Natural killer cell (primary cell): Measurements from ENCODE around the gene ARHGAP42. TPM values are rescaled to one million over a fixed set of nuclear protein-coding genes. Genes with fewer than 3 reads are reported as not detected.

Experiments used
- ATAC-seq, 3 donors: fragments of 150-1000 bp in 2 of 3; fragments of 200-7000 bp in 1 of 3; cut with Tn5 transposase; 1 replicate in 1 of 3; 2 replicates in 2 of 3; pipeline ENCODE4 v1.10.0; 2021; ENCODE audit warnings: mild to moderate bottlenecking in 2 of 3, moderate library complexity in 2 of 3
- DNase-seq, 2 donors: peaks; one replicate each; pipeline versions ENCODE4 v3.0.0 to v3.0.0-alpha.2; 2013 to 2021; ENCODE audit warnings: mixed read lengths in 1 of 2
- H3K27ac ChIP-seq: one replicate; pipeline ENCODE4 v1.5.1; 2013; ENCODE audit warnings: mild to moderate bottlenecking, low read length
- H3K27me3 ChIP-seq: one replicate; pipeline ENCODE4 v1.6.1; 2013; ENCODE audit warnings: low read length; ENCODE audit not compliant: control insufficient read depth, insufficient read depth
- H3K36me3 ChIP-seq: one replicate; pipeline ENCODE4 v1.6.1; 2013; ENCODE audit warnings: low read length; ENCODE audit not compliant: control insufficient read depth, insufficient read depth
- H3K4me1 ChIP-seq: one replicate; pipeline ENCODE4 v1.6.1; 2013; ENCODE audit warnings: low read length; ENCODE audit not compliant: control insufficient read depth, insufficient read depth
- H3K4me3 ChIP-seq: one replicate; pipeline ENCODE4 v1.5.1; 2013; ENCODE audit warnings: low read length
- H3K9me3 ChIP-seq: one replicate; pipeline ENCODE4 v1.6.1; 2013; ENCODE audit warnings: low read length; ENCODE audit not compliant: control insufficient read depth, insufficient read depth
- H3K27ac Mint-ChIP-seq, 2 donors: one replicate each; pipeline ENCODE4 v1.8.0; 2022; ENCODE audit warnings: mild to moderate bottlenecking in 2 of 2, mixed read lengths in 2 of 2, moderate library complexity in 1 of 2
- H3K27me3 Mint-ChIP-seq, 2 donors: one replicate each; pipeline ENCODE4 v1.8.0; 2022; ENCODE audit warnings: low read depth in 2 of 2, mixed read lengths in 2 of 2
- H3K36me3 Mint-ChIP-seq: one replicate; pipeline ENCODE4 v1.8.0; 2022; ENCODE audit warnings: mixed read lengths
- H3K4me1 Mint-ChIP-seq, 2 donors: one replicate each; pipeline ENCODE4 v1.8.0; 2022; ENCODE audit warnings: mixed read lengths in 2 of 2
- H3K4me3 Mint-ChIP-seq: one replicate; pipeline ENCODE4 v1.8.0; 2022; ENCODE audit warnings: mild to moderate bottlenecking, moderate library complexity, mixed read lengths
- H3K9me3 Mint-ChIP-seq, 2 donors: one replicate each; pipeline ENCODE4 v1.8.0; 2022; ENCODE audit warnings: mixed read lengths in 2 of 2
- CTCF ChIP-seq: fragments of 200-600 bp; IDR thresholded peaks from one replicate; pipeline ENCODE4 v1.8.0; 2022; ENCODE audit warnings: antibody characterized with exemption
- WGBS: methylation state at CpG from one replicate; pipeline ENCODE4 v1.1.7; 2013; ENCODE audit warnings: missing lambda C conversion rate; ENCODE audit not compliant: insufficient coverage; 5-methylcytosine and 5-hydroxymethylcytosine counted together
- intact Hi-C: fragments of 100-400 bp; cut with micrococcal nuclease; formaldehyde crosslinking; loops from one replicate; pipeline ENCODE4 v1.14.2; 2022
- total RNA-seq, 4 donors: library from RNA; stranded (reverse); fragments of 120-200 nt in 1 of 4; gene quantifications; one replicate each; pipeline versions ENCODE4 v1.2.3 to v1.2.4, GENCODE V29; 2013 to 2022

Gene ARHGAP42
- total RNA-seq, 3 donors from 2014 or later (not counting 1 experiment from before 2014, with no cell fraction given), result 6.0 to 7.6 (median 6.4) TPM

DNA sequence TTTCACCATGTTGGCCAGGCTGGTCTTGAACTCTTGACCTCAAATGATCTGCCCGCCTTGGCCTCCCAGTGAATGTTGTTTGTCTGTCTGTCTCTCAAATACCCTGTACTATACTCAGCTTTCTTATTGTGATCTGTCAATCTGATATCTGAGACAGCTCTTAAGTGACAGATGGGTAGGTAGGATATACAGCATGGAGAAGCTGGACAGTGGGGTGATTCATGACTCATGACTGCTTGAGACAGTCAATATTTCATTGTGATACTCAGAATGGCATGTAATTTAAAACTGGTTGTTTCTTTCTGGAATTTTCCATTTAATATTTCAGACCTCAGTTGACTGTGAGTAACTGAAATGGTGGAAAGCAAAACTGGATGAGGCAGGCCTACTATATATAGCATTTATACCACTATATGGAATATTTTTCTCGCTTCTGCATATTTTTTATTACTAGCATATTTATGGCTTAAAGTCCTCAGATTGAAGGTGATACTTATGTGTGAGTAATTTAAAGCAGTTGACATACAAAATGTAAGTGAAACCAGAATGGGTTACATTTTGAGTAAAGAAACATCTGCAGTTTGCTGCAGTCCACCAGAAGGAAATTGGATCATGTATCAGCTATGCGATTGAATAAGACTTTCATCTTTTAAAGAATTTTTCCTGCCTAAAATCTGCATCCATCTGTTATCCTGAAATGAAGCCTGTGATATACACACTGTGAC is 22.3 kb downstream of the ARHGAP42 start:
- H3K9me3 ChIP-seq, result no peaks in the 10 kb centered on the region
- no peaks in the 10 kb centered on the region for H3K27me3 Mint-ChIP-seq
- H3K36me3 ChIP-seq, result no peaks in the 10 kb centered on the region
- H3K4me3 Mint-ChIP-seq, result no peak overlapping the region
- intact Hi-C loops, result loop anchor here (10.0 kb wide), 1 partner anchor 65 kb away; no protein-coding TSS in a partner anchor
- H3K9me3 Mint-ChIP-seq, result no peaks in the 10 kb centered on the region
- no peaks in the 10 kb centered on the region for H3K4me1 ChIP-seq
- DNase-seq (no peak), ATAC-seq (no peak)
- H3K36me3 Mint-ChIP-seq, result no peaks in the 10 kb centered on the region
- H3K27ac Mint-ChIP-seq, result no peak overlapping the region
- H3K4me1 Mint-ChIP-seq, result peaks cover 10 to 11% of the 10 kb centered on the region in 2 donors
- H3K27me3 ChIP-seq, result no peaks in the 10 kb centered on the region
- no peak overlapping the region for H3K27ac ChIP-seq
- no peak overlapping the region for H3K4me3 ChIP-seq
- TF ChIP-seq CTCF, result no peak
- 85% methylated on average over 2 of the region's 3 CpGs for WGBS

DNA sequence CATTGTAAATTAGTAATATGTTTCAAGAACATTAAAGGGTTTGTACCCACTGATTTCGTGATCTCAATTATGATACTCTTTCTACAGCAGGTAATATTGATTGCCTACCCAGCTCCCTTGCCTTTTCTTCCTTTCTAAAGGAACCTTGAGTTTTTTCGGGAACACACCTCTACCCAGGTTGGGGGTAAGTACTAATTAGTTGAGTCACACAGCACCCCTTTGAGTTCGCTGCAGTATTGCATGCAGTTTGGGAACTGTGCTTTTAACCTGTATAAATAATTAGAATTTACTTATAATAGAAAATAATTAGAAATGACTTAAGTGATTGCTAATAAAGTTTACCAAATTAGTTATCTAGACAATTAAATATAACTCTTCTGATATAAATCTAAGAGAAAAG is 24.9 kb downstream of the ARHGAP42 start:
- Mint-ChIP-seq H3K36me3 (no peaks in the 10 kb centered on the region), H3K9me3 (no peaks in the 10 kb centered on the region), H3K27ac (no peak overlapping the region), H3K27me3 (no peaks in the 10 kb centered on the region), H3K4me1 (peaks cover 6% of the 10 kb centered on the region in 2 donors), H3K4me3 (no peak overlapping the region)
- intact Hi-C loops, result no loop called here
- no peak for ATAC-seq
- Histone ChIP-seq H3K36me3 (no peaks in the 10 kb centered on the region), H3K9me3 (no peaks in the 10 kb centered on the region), H3K27me3 (no peaks in the 10 kb centered on the region), H3K4me1 (no peaks in the 10 kb centered on the region), H3K27ac (no peak overlapping the region), H3K4me3 (no peak overlapping the region)
- no peak for TF ChIP-seq CTCF
- WGBS, result 86% methylated on average over 1 of the region's 3 CpGs
- DNase-seq, result no peak

- Mint-ChIP-seq H3K4me3 (no peak overlapping the region), H3K27me3 (no peaks in the 10 kb centered on the region), H3K36me3 (no peaks in the 10 kb centered on the region), H3K27ac (no peak overlapping the region), H3K4me1 (peaks cover 6% of the 10 kb centered on the region in 2 donors), H3K9me3 (no peaks in the 10 kb centered on the region)
- Histone ChIP-seq H3K4me1 (no peaks in the 10 kb centered on the region), H3K36me3 (no peaks in the 10 kb centered on the region), H3K9me3 (no peaks in the 10 kb centered on the region), H3K27ac (no peak overlapping the region), H3K4me3 (no peak overlapping the region), H3K27me3 (no peaks in the 10 kb centered on the region)
- no peak for TF ChIP-seq CTCF
- 78% methylated on average over 3 of the region's 3 CpGs for WGBS
- no peak for DNase-seq
- intact Hi-C loops, result no loop called here
- ATAC-seq, result no peak
Measured at GRCh38 chr11:100712583-100712982, 25.5 kb downstream of the ARHGAP42 start.
